GF-D8 (cell line): ENCODE results near the gene KIAA1217.
"Not testable (repeated sequence)": the region's sequence is repeated elsewhere in the genome, so short reads cannot be mapped to it uniquely, and the experiment has no call there.

ENCODE experiments used
- DNase-seq: peaks from one replicate; lab custom pipeline; 2025; lab: John Stamatoyannopoulos, UW

Gene KIAA1217

GRCh38 chr10:24292304-24293293 is 83.7 kb downstream of the KIAA1217 start:
- no peak for DNase-seq

- no peak for DNase-seq
Observed at GRCh38 chr10:24299578-24300260, 90.8 kb downstream of the KIAA1217 start.

- no peak for DNase-seq
Observed at GRCh38 chr10:24303522-24304310, 94.8 kb downstream of the KIAA1217 start.

GRCh38 chr10:24305551-24306506 is 96.9 kb downstream of the KIAA1217 start:
- DNase-seq: no peak

GRCh38 chr10:24306507-24306875 is 97.6 kb downstream of the KIAA1217 start:
- DNase-seq: no peak

- DNase-seq: no peak
Observed at GRCh38 chr10:24307116-24307515, 98.2 kb downstream of the KIAA1217 start.

GRCh38 chr10:24307696-24308485 is 99.0 kb downstream of the KIAA1217 start:
- no peak for DNase-seq

- DNase-seq: no peak
Observed at GRCh38 chr10:24310104-24310503, 101.2 kb downstream of the KIAA1217 start.

GRCh38 chr10:24311888-24312287 is 103.0 kb downstream of the KIAA1217 start:
- DNase-seq: no peak

GRCh38 chr10:24313283-24313682 is 104.3 kb downstream of the KIAA1217 start:
- no peak for DNase-seq

GRCh38 chr10:24315211-24315610 is 106.3 kb downstream of the KIAA1217 start:
- no peak for DNase-seq

GRCh38 chr10:24318517-24318916 is 109.6 kb downstream of the KIAA1217 start:
- DNase-seq: no peak

- DNase-seq: no peak
Observed at GRCh38 chr10:24320373-24320772, 111.4 kb downstream of the KIAA1217 start.

- DNase-seq: no peak
Observed at GRCh38 chr10:24324651-24325050, 115.7 kb downstream of the KIAA1217 start.

GRCh38 chr10:24331457-24331856 is 122.5 kb downstream of the KIAA1217 start:
- DNase-seq: no peak

GRCh38 chr10:24333736-24334135 is 124.8 kb downstream of the KIAA1217 start:
- no peak for DNase-seq

GRCh38 chr10:24334279-24334939 is 125.5 kb downstream of the KIAA1217 start:
- no peak for DNase-seq

- DNase-seq: not testable (repeated sequence)
Observed at GRCh38 chr10:24337723-24338122, 128.8 kb downstream of the KIAA1217 start.

GRCh38 chr10:24339387-24339786 is 130.4 kb downstream of the KIAA1217 start:
- no peak for DNase-seq

GRCh38 chr10:24340446-24340845 is 131.5 kb downstream of the KIAA1217 start:
- no peak for DNase-seq
